GM12878 (cell line): Measurements from ENCODE around the gene PDCD1LG2. TPM values are rescaled to one million over a fixed set of nuclear protein-coding genes. Genes with fewer than 3 reads are reported as not detected.

ENCODE experiments used
- ATAC-seq: fragments of 200-7000 bp; cut with Tn5 transposase; 3 replicates; pipeline ENCODE4 v1.9.1; 2020; ENCODE audit warnings: mild to moderate bottlenecking, moderate library complexity
- BruUV-seq: library from RNA; stranded (reverse); fragments of 400-500 nt; replicated peaks from 2 replicates; lab custom pipeline; 2021; lab: Mats Ljungman, UMichigan
- CTCF ChIA-PET: fragments of 300-600 bp; sonication (Branson Sonifier 250); formaldehyde crosslinking; extraction: SDS; loops from one replicate; lab custom pipeline; 2021; ENCODE audit warnings: inconsistent platforms; lab: Yijun Ruan, JAX
- POLR2A ChIA-PET: fragments of 350-600 bp; formaldehyde crosslinking; extraction: SDS; loops from one replicate; lab custom pipeline; 2021; ENCODE audit warnings: inconsistent platforms; lab: Charles Lee
- RAD21 ChIA-PET: fragments of 300-600 bp; sonication (Branson Sonifier 250); formaldehyde crosslinking; loops from one replicate; lab custom pipeline; 2023; ENCODE audit warnings: antibody characterized with exemption; ENCODE audit not compliant: unreplicated experiment; lab: Charles Lee
- SMC1A ChIA-PET: fragments of 300-600 bp; sonication (Branson Sonifier 250); formaldehyde crosslinking; loops from one replicate; lab custom pipeline; 2023; ENCODE audit not compliant: unreplicated experiment, uncharacterized antibody; lab: Charles Lee
- DNase-seq: peaks from one replicate; pipeline ENCODE4 v3.0.0-alpha.2; 2011; ENCODE audit warnings: low read depth, low spot score
- FAIRE-seq: peaks from 3 replicates; lab custom pipeline; 2011; peaks lifted over from hg19 to GRCh38; lab: Jason Lieb, UNC
- H2AFZ ChIP-seq: 2 replicates; pipeline ENCODE4 v1.6.0; 2011; ENCODE audit warnings: low read depth, low read length, control low read depth; ENCODE audit not compliant: control insufficient read depth
- H3K27ac ChIP-seq: 2 replicates; pipeline ENCODE4 v1.5.1; 2011; ENCODE audit warnings: control low read depth; ENCODE audit not compliant: control insufficient read depth, insufficient read depth
- H3K27me3 ChIP-seq, 2 experiments: replicated peaks in 1 of 2; 2 replicates each; pipeline versions ENCODE4 v1.6.0 to v1.6.1; 2011; ENCODE audit warnings: low read length in 1 of 2; ENCODE audit not compliant: control insufficient read depth in 2 of 2, insufficient read depth in 2 of 2
- H3K36me3 ChIP-seq, 2 experiments: 2 replicates each; pipeline ENCODE4 v1.5.1; 2011; ENCODE audit warnings: low read length in 1 of 2; ENCODE audit not compliant: control insufficient read depth in 2 of 2, insufficient read depth in 2 of 2
- H3K4me1 ChIP-seq: 2 replicates; pipeline ENCODE4 v1.6.1; 2011; ENCODE audit warnings: mild to moderate bottlenecking, low read length, moderate library complexity, mixed read lengths; ENCODE audit not compliant: control insufficient read depth, insufficient read depth
- H3K4me2 ChIP-seq: 2 replicates; pipeline ENCODE4 v1.6.0; 2011; ENCODE audit warnings: control low read depth; ENCODE audit not compliant: control insufficient read depth, insufficient read depth
- H3K4me3 ChIP-seq: fragments of 200-600 bp; sonication (generic); 2 replicates; pipeline ENCODE4 v1.5.1; 2016
- H3K79me2 ChIP-seq: 2 replicates; pipeline ENCODE4 v1.6.0; 2011; ENCODE audit warnings: low read length; ENCODE audit not compliant: control insufficient read depth, insufficient read depth
- H3K9ac ChIP-seq: 2 replicates; pipeline ENCODE4 v1.8.0; 2011; ENCODE audit warnings: low read length, control low read depth, mixed read lengths; ENCODE audit not compliant: control insufficient read depth, insufficient read depth
- H3K9me3 ChIP-seq: replicated peaks from 3 replicates; pipeline ENCODE4 v1.5.1; 2011; ENCODE audit warnings: mild to moderate bottlenecking, low read length; ENCODE audit not compliant: control insufficient read depth, insufficient read depth
- H4K20me1 ChIP-seq: 2 replicates; pipeline ENCODE4 v1.6.0; 2011; ENCODE audit not compliant: control insufficient read depth, insufficient read depth
- BHLHE40 ChIP-seq, 2 experiments: fragments of 450-650 bp in 1 of 2; IDR thresholded peaks; 2 replicates each; pipeline ENCODE4 v1.6.1; 2011 to 2017; ENCODE audit warnings: low read depth in 2 of 2, borderline replicate concordance in 1 of 2, improper control_type of control experiment in 1 of 2, low read length in 1 of 2, mild to moderate bottlenecking in 1 of 2
- CHD4 ChIP-seq: fragments of 200-600 bp; sonication (generic); IDR thresholded peaks from 2 replicates; pipeline ENCODE4 v1.6.1; 2016; ENCODE audit warnings: mild to moderate bottlenecking
- CREM ChIP-seq: IDR thresholded peaks from 2 replicates; pipeline ENCODE4 v1.6.1; 2014; ENCODE audit warnings: antibody characterized with exemption, low read depth
- DPF2 ChIP-seq: fragments of 450-650 bp; IDR thresholded peaks from 2 replicates; pipeline ENCODE4 v1.6.1; 2017; ENCODE audit warnings: mild to moderate bottlenecking
- EED ChIP-seq: sonication (generic); IDR thresholded peaks from 2 replicates; pipeline ENCODE4 v1.6.1; 2016; ENCODE audit warnings: antibody characterized with exemption, low read depth
- IKZF1 ChIP-seq: fragments of 450-650 bp; conservative IDR thresholded peaks from 2 replicates; pipeline ENCODE4 v1.6.1; 2017; ENCODE audit warnings: antibody characterized with exemption, mild to moderate bottlenecking
- IRF4 ChIP-seq: IDR thresholded peaks from 2 replicates; pipeline ENCODE4 v1.6.1; 2011; ENCODE audit warnings: low read depth, low read length
- KAT2A ChIP-seq: conservative IDR thresholded peaks from 2 replicates; pipeline ENCODE4 v1.6.1; 2011; ENCODE audit warnings: low read depth, low read length; ENCODE audit not compliant: control insufficient read depth
- NFYA ChIP-seq: IDR thresholded peaks from 2 replicates; pipeline ENCODE4 v1.6.1; 2011; ENCODE audit warnings: low read depth, mild to moderate bottlenecking, low read length, improper control_type of control experiment, borderline replicate concordance
- NKRF ChIP-seq: fragments of 450-650 bp; conservative IDR thresholded peaks from 2 replicates; pipeline ENCODE4 v1.6.1; 2017; ENCODE audit warnings: mild to moderate bottlenecking, moderate library complexity
- SMARCA5 ChIP-seq: fragments of 450-650 bp; IDR thresholded peaks from 2 replicates; pipeline ENCODE4 v1.6.1; 2017; ENCODE audit warnings: mild to moderate bottlenecking
- USF2 ChIP-seq: IDR thresholded peaks from 2 replicates; pipeline ENCODE4 v1.6.1; 2011; ENCODE audit warnings: low read depth, low read length, improper control_type of control experiment, borderline replicate concordance
- WGBS: methylation state at CpG from one replicate; pipeline ENCODE4 v1.1.6; 2016; ENCODE audit warnings: low lambda C conversion rate; ENCODE audit not compliant: insufficient replicate concordance, insufficient coverage; ENCODE audit errors: missing lambda C conversion rate; 5-methylcytosine and 5-hydroxymethylcytosine counted together
- in situ Hi-C: fragments of 300-500 bp; cut with MboI; formaldehyde crosslinking; loops from 9 replicates; pipeline ENCODE4 v1.14.3; 2018; ENCODE audit warnings: mixed read lengths
- intact Hi-C: fragments of 100-400 bp; cut with micrococcal nuclease; formaldehyde crosslinking; loops from one replicate; pipeline ENCODE4 v1.14.2; 2022; ENCODE audit not compliant: unreplicated experiment
- polyA plus RNA-seq, 11 experiments: library from polyadenylated mRNA; depleted of rRNA in 4 of 11; unstranded in 6 of 11; stranded (reverse) in 5 of 11; fragments of >200 nt; fragmentation: Nextera tagmentation in 4 of 11; fragmentation: Illumina TruSeq in 1 of 11; extraction: Ambion mirVana in 4 of 11; extraction: Trizol in 1 of 11; gene quantifications; 1 replicate in 1 of 11; 2 replicates in 10 of 11; pipeline versions ENCODE4 v1.2.1 to v1.2.3, GENCODE V29; 2011 to 2016; ENCODE audit warnings: inconsistent platforms in 2 of 11, missing spikeins in 2 of 11, low read depth in 1 of 11
- total RNA-seq, 4 experiments: library from RNA; depleted of rRNA in 3 of 4; stranded (reverse); fragments of >200 nt in 3 of 4; fragmentation: Illumina TruSeq in 1 of 4; extraction: Trizol in 1 of 4; gene quantifications; 2 replicates each; pipeline versions ENCODE4 v1.2.1 to v1.2.3, GENCODE V29; 2013 to 2021

PDCD1LG2 gene
- total and polyA plus RNA-seq, 10 of the 15 experiments (the other 5 are each of a cell fraction or from before 2014, with no cell fraction given): 1.5 to 37.3 (median 3.0) TPM

GRCh38 chr9:5614192-5614591 is 103.9 kb downstream of the PDCD1LG2 start (continued):
- peak; percentile 9; the same call in 1 of the 2 replicates for TF ChIP-seq IRF4
- no peak for TF ChIP-seq NKRF
- no peak for TF ChIP-seq BHLHE40 (IDR thresholded peaks at IDR 0.05; ENCODE audit: borderline replicate concordance in 1 of 2, low read depth in 2 of 2, low read length in 1 of 2)
- 0 out of 2 replicates have a peak, but pooled peaks have one; percentile 21 for TF ChIP-seq CREM
- no peak for TF ChIP-seq SMARCA5
- TF ChIP-seq EED: 0 out of 2 replicates have a peak, but pooled peaks have one; percentile 35

GRCh38 chr9:5614985-5615384 is 104.7 kb downstream of the PDCD1LG2 start:
- FAIRE-seq (no peak), ATAC-seq (no peak), DNase-seq (no peak)
- POLR2A ChIA-PET: interaction anchor here (1.1 kb wide), 1 partner anchor 13 kb away, joined by 4 read pairs; the partner anchor contains the start of gene RIC1
- RAD21 ChIA-PET: interaction anchor here (0.9 kb wide), 1 partner anchor 14 kb away, joined by 3 read pairs; the partner anchor contains the start of gene RIC1
- WGBS: 98% methylated on average over 3 of the region's 3 CpGs
- Histone ChIP-seq H3K36me3 (no peaks in the 10 kb centered on the region), H3K4me1 (peaks cover 18% of the 10 kb centered on the region), H3K9ac (no peak overlapping the region), H2AFZ (no peak overlapping the region), H3K27me3 (no peaks in the 10 kb centered on the region), H3K79me2 (peaks cover 17% of the 10 kb centered on the region), H3K4me3 (no peak overlapping the region), H4K20me1 (no peaks in the 10 kb centered on the region), H3K27ac (no peak overlapping the region), H3K4me2 (no peak overlapping the region), H3K9me3 (no peaks in the 10 kb centered on the region; the same call in 1 of the 3 replicates)
- intact Hi-C loops (no loop called here), in situ Hi-C loops (no loop called here)
- no TSS peak for BruUV-seq
- SMC1A ChIA-PET: interaction anchor here (0.9 to 2.3 kb wide), 3 partner anchors 9 to 18 kb away, joined by 4 to 6 read pairs (median 5); no protein-coding TSS in a partner anchor
- TF ChIP-seq USF2: no peak
- no peak for TF ChIP-seq IKZF1
- TF ChIP-seq KAT2A: no peak
- TF ChIP-seq CHD4: no peak
- no peak for TF ChIP-seq DPF2
- no peak for TF ChIP-seq NFYA
- CTCF ChIA-PET: interaction anchor here (1.1 kb wide), 1 partner anchor 628 kb away, joined by 3 read pairs; no protein-coding TSS in a partner anchor
